ENCODE data around the gene CCDC15.

- TF ChIP-seq CTCF (conservative IDR thresholded peaks at IDR 0.05; ENCODE audit: low read depth in 2 of 2) (no peak), EZH2 (IDR thresholded peaks at IDR 0.05; ENCODE audit: low read depth, unreplicated experiment) (no peak), REST (IDR thresholded peaks at IDR 0.05; ENCODE audit: unreplicated experiment) (no peak), POLR2AphosphoS5 (IDR thresholded peaks at IDR 0.05; ENCODE audit: low read depth) (no peak), CREB1 (CRISPR knock-in tag; IDR thresholded peaks at IDR 0.05; ENCODE audit: low read depth) (no peak), NANOG (IDR thresholded peaks at IDR 0.05; ENCODE audit: borderline replicate concordance) (no peak), JUNB (IDR thresholded peaks at IDR 0.05; ENCODE audit: unreplicated experiment) (no peak)
Measured at GRCh38 chr11:125078516-125079140, 124.6 kb downstream of the CCDC15 start.
